NCI-H1105 treated with DMSO at 0.1 percent for 48 hours (cell line): Measurements from ENCODE around the gene CERKL.

Experiments
- DNase-seq: peaks from one replicate; lab custom pipeline; 2025; lab: John Stamatoyannopoulos, UW

The CERKL gene

GRCh38 chr2:181677912-181678586 is 21.1 kb upstream of the CERKL start:
- DNase-seq = no peak

GRCh38 chr2:181675254-181675653 is 18.3 kb upstream of the CERKL start:
- DNase-seq = no peak

GRCh38 chr2:181674461-181674860 is 17.6 kb upstream of the CERKL start:
- DNase-seq = no peak

- DNase-seq = peak; percentile 85
Measured at GRCh38 chr2:181673173-181673572, 16.3 kb upstream of the CERKL start.

GRCh38 chr2:181672255-181673008 is 15.5 kb upstream of the CERKL start:
- DNase-seq = no peak

- no peak for DNase-seq
Measured at GRCh38 chr2:181670632-181671031, 13.7 kb upstream of the CERKL start.

GRCh38 chr2:181667234-181667633 is 10.3 kb upstream of the CERKL start:
- no peak for DNase-seq

GRCh38 chr2:181662287-181662686 is 5.4 kb upstream of the CERKL start:
- DNase-seq = no peak

- DNase-seq = no peak
Measured at GRCh38 chr2:181660181-181660580, 3.3 kb upstream of the CERKL start.

- DNase-seq = peak; percentile 76
Measured at GRCh38 chr2:181658444-181658843, 1.5 kb upstream of the CERKL start.

- DNase-seq = no peak
Measured at GRCh38 chr2:181657379-181657778, 474 bp upstream of the CERKL start.

- no peak for DNase-seq
Measured at GRCh38 chr2:181655519-181655918, 1.4 kb downstream of the CERKL start.

- no peak for DNase-seq
Measured at GRCh38 chr2:181649436-181649979, 7.4 kb downstream of the CERKL start.

- no peak for DNase-seq
Measured at GRCh38 chr2:181648478-181649155, 8.3 kb downstream of the CERKL start.

GRCh38 chr2:181646415-181646987 is 10.4 kb downstream of the CERKL start:
- no peak for DNase-seq

GRCh38 chr2:181643151-181643550 is 13.8 kb downstream of the CERKL start:
- DNase-seq = no peak

GRCh38 chr2:181642086-181642485 is 14.8 kb downstream of the CERKL start:
- no peak for DNase-seq

- DNase-seq = no peak
Measured at GRCh38 chr2:181639686-181640085, 17.2 kb downstream of the CERKL start.

GRCh38 chr2:181632733-181633401 is 24.0 kb downstream of the CERKL start:
- DNase-seq = no peak

- peak; percentile 70 for DNase-seq
Measured at GRCh38 chr2:181628590-181629585, 28.0 kb downstream of the CERKL start.

GRCh38 chr2:181627545-181627944 is 29.4 kb downstream of the CERKL start:
- no peak for DNase-seq
